Jurkat, Clone E6-1 (cell line): ENCODE measurements around the gene TTYH2. TPM values are rescaled to one million over a fixed set of nuclear protein-coding genes. Genes with fewer than 3 reads are reported as not detected.
"Not testable (repeated sequence)": the region's sequence is repeated elsewhere in the genome, so short reads cannot be mapped to it uniquely, and the experiment has no call there.

Source experiments
- DNase-seq: peaks from one replicate; pipeline ENCODE4 v3.0.0-alpha.2; 2011; ENCODE audit warnings: low read depth, low spot score
- H3K4me3 ChIP-seq: 2 replicates; pipeline ENCODE4 v1.5.1; 2011; ENCODE audit warnings: mild to moderate bottlenecking, low read length, control low read depth, moderate library complexity
- polyA plus RNA-seq: library from polyadenylated mRNA; unstranded; fragments of >200 nt; gene quantifications from one replicate; pipeline ENCODE4 v1.2.1, GENCODE V29; 2012; ENCODE audit warnings: missing spikeins; ENCODE audit not compliant: insufficient read length, insufficient read depth

TTYH2 gene, protein sequence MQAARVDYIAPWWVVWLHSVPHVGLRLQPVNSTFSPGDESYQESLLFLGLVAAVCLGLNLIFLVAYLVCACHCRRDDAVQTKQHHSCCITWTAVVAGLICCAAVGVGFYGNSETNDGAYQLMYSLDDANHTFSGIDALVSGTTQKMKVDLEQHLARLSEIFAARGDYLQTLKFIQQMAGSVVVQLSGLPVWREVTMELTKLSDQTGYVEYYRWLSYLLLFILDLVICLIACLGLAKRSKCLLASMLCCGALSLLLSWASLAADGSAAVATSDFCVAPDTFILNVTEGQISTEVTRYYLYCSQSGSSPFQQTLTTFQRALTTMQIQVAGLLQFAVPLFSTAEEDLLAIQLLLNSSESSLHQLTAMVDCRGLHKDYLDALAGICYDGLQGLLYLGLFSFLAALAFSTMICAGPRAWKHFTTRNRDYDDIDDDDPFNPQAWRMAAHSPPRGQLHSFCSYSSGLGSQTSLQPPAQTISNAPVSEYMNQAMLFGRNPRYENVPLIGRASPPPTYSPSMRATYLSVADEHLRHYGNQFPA
- polyA plus RNA-seq, result 6.2 TPM

DNA sequence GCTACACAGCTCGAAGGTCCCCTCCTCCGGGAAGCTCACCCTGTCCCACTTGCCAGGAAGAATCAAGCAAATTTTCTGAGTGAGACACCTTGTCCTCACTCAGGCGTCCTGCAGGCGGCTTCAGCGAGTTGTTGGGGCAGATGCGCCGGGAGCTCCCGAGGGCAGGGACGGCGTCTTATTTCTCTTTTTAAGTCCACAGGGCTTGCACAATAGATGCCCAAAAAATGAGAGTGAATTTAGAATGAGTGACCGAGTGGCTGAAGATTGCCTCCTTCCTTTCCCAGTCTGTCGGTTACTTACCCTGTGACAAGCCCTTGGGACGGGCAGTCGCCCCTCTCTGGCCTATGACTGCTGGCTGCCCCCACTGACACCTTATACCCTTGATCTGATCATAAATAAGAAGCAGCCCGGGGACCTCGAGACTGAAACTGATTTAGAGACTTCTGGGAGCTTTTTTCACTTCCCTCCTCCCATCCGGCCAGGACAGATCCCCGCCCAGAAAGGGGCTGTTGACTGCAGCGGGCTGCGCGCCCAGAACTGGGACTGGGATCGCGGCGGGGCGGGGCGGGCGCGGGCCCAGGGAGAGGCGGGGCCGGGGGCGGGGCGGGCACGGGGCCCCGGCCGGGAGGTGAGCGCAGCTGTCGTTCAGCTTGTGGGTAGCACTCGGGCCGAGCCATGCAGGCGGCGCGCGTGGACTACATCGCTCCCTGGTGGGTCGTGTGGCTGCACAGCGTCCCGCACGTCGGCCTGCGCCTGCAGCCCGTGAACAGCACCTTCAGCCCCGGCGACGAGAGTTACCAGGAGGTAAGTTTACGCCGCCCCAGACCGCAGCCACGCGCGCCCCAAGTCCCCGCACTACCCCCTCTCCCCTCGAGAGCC is at the start of gene TTYH2:
Gene TTYH2 (plus strand): TSS at position 659 of the 879 bp plus-strand sequence. CDS start 17 bp downstream, at position 676.
- DNase-seq, result peak; percentile 57
- H3K4me3 ChIP-seq, result peak within 1 kb of the TSS; percentile 52

DNA sequence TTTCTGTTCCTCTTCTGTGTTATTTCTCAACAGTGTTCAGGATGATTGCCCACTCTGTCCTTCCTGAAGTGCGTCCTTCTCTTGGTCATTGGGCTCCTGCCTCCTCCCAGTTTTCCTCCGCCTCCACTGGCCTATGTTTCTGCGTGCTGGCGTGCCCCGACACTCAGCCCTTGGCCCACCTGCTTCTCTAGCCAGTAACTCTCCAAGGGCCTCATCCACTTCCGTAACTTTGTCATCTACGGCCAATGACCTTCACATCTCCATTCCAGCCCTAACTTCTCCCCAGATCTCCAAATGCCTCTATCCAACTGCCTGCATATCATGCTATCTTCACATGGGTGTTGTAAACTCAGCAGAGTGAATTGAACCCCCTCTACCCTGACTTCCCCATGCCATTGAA is 49.5 kb upstream of the TTYH2 start:
- H3K4me3 ChIP-seq, result no peak overlapping the region
- no peak for DNase-seq

DNA sequence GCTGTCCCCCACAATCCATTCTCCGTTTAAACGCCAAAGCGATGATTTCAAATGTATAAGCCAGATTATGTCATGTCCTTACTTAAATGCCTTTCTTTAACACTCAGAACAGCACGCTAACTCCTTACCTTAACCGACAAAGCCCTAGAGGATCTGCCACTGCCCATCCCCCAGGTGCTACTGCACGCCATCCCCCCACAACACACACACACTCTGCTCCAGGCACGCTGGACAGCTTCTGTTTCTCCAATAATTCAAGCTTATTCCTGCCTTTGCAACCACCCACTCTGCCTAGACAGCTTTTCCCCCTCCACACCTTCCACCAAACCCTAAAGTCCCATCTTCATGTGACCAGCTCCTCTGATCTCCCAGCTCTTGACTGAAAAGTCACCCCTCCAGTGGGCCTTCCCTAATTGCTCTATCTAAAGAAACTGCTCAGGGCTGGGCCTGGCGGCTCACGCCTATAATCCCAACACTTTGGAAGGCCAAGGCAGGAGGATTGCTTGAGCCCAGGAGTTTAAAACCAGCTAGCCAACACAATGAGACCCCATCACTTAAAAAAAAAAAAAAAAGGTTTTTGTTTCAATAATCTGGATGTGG is 48.8 kb upstream of the TTYH2 start:
- no peak for DNase-seq
- H3K4me3 ChIP-seq, result no peak overlapping the region

DNA sequence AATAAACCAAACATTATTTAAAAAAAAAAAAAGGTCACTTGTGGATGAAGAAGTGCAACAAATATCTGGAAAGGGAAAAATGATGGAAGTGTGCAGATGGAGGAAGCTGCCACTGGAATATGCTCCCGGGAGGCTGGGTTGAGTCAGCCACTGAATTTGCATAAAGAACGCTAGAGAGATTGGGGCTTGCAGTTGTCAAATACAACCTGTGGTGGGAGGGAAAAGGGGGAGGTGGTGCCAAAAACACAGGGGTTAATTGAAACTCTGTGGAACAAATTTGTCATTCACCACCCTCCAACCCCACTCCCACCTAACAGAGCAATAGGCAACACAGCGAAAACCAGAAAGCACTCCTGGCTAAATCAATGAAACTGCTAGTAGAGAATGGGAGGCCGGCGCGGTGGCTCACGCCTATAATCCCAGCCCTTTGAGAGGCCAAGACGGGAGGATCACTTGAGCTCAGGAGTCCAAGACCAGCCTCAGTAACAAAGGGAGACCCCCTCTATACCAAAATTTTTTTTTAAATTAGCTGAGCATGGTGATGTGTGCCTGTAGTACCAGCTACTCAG is 47.5 kb upstream of the TTYH2 start:
- H3K4me3 ChIP-seq, result no peak overlapping the region
- no peak for DNase-seq

DNA sequence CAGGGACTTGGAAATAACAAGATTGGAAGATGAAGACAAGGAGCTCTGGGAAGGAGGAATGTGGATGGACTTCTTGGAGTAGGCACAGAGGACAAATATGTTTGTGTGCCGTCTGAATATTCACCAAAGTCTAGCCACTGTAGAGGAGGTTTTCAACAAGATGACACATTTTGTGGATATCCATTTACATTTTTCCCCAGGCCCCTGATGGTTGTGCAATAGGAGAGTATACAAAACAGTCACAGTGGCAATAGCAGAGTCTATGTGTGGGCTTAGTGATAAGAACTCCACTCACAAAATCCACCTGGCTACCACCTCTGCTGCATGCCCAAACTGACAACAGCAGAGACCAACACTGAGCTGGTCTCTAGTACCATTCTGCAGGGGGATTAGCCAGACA is 42.4 kb upstream of the TTYH2 start:
- no peak overlapping the region for H3K4me3 ChIP-seq
- no peak for DNase-seq

DNA sequence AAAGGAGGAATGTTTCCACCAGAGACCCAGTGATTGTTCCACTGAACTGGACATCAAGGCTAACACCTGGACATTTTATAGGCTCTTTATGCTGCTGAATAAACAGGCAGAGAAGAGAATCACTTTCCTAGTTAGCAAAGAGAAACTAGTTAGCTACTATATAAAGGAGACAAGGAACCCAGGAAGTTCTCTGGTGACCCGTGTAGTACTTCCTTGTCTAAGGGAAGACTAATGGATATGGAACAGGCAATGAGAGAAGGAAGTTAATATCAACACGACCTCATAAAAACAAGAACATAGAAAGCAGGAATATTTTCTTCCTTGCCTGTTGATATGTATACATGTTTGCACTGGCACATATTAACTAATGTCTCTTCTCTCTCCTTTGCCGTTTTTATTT is 40.7 kb upstream of the TTYH2 start:
- no peak for DNase-seq

DNA sequence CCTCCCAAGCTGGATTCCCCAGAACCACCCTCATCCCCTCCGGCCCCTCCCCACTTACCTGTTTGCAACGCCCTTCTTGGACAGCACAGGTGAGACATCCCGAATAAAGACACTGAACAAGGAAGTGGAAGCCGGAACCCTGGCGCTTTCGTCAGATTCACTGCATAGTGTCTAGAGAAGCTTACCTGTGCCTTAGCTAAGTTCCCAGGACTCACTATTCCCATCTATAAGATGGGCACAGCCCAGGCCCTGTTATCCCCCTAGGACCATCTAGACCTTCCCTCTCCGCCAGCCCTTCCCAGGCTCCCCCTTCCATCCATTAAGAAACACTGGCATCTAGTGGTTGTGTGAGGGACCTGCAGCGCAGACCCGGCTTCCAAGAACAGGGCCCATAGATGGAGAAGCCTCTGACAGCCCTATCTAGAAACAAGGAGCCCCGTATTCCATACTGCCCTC is 36.8 kb upstream of the TTYH2 start:
- DNase-seq, result peak; percentile 41
- no peak overlapping the region for H3K4me3 ChIP-seq

More for the DNA sequence above, 40.7 kb upstream of the TTYH2 start:
- no peak overlapping the region for H3K4me3 ChIP-seq

DNA sequence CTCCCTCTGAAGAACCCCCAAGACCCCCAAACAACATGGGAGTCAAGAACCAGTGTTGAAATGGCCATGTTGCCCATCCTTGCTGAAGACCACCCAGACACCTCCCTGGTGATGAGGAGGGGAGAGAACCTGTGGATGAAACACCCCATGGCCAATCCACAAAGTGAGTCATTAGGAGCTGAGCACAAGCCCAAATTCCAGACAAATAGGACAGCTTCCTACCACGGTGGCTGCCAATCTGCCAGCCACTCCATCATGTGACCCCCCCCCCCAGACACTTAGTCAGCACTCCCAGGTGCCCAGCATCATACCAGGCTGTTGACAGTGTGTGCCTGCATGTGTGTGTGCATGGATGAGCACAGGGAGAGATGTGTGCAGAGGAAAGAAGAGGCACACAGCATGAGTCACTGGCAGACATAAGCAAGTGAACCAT is 36.3 kb upstream of the TTYH2 start:
- DNase-seq, result no peak
- H3K4me3 ChIP-seq, result no peak overlapping the region

DNA sequence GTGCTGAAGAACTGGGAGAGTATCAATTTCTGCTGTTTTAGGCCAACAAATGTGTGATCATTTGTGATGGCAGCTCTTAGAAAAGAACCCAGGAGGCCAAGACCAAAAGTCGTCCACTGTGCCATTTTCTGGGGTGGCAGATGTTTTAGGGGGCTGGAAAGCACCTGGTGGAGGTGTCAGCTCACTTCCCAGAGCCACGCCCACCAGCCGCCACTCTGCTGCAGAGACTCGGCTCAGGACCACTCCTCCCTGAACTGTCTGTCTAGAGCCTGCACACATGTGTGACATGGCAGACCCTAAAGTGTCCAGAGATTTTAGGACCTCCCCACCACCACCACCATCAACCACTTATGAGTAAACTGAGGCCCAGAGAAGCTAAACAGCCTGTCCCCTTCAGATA is 33.8 kb upstream of the TTYH2 start:
- H3K4me3 ChIP-seq, result no peak overlapping the region
- DNase-seq, result no peak

DNA sequence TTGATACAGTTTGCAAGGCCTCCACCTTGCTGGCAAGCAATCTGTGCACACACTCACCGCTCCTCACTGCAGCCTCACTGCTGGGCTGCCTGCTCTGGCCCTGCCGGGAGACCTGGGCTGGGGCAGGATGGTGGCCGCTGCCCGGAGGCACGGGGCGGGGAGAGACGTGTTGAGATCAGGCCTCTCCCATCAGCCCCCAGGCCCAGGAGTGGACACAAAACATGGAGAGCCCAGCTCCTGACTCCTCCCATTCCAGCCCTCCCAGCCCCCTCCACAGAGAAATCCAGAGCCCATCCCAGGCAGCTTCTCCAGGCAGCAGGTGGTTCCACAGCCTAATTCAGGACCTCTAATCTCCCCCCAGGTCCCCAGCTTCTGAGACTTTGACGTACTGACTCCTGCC is 33.0 kb upstream of the TTYH2 start:
- H3K4me3 ChIP-seq, result no peak overlapping the region
- no peak for DNase-seq

DNA sequence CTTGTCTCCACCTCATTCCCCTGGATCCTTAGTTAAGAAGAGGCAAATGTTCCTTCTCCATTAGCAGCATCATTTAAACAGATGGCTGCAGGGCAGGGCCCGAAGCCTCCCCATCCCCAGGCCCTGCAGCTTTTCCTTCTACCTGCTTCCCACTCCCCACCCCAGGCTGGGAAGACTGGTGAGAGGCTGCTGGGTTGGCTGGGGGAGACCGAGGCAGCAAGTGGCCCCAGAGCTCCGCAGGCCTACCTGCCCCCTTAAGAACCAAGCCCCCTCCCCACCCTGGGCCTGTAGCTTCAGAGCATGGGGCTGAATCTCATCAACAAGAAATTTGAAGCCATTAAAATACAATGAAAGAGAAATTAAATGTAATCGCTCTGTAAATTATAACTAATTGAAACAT is 32.0 kb upstream of the TTYH2 start:
- H3K4me3 ChIP-seq, result no peak overlapping the region
- DNase-seq, result no peak

DNA sequence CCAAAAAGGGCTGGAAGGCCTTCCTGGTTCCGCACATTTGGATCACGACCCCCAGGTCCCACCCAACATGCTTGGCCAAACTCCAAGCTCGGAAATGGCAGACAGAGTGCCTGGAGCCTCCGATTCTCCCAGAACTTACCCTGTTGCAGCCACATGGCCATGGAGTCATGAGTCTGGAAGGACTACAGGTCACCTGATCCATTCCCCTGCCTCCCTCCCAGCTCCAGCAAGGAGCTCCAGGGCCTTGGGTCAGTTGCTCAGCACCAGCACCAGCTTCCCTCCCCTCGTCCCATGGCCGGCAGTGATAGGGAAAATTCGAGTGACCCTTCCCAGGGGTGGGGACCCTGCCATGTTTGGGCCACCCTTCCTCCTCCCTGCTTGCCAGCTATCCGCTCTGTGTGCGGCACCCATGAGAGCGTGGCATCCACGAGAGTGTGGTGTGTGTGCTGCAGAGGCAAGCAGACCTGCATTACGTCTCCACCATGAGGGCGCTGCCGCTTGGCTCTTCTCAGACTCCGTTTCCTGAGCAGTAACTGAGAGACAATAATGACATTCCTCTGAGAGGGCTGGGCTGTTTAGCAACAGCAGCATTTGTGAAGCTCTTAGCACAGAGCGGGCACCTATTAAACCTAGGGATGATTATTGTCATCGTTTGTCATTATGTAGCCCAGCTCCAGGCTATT is 31.2 kb upstream of the TTYH2 start:
- DNase-seq, result no peak
- H3K4me3 ChIP-seq, result no peak overlapping the region

DNA sequence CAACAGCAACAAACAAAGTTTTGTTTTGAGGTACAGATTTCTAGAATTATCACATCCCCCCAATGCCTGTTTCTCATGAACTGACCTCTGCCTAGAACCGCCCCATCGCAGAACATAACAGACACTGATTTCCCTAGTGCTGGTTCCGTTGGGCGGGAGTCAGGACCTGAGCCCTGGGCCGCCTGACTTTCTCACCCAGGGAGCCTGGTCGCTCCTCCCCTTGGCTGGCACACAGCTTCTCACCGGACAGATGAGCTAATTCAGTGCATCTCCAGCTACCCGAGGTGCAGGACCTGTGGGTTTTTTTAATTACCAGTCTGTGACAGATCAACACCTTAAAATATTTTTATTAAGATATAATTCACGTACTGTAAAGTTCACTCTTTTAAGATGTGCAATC is 30.0 kb upstream of the TTYH2 start:
- no peak for DNase-seq
- no peak overlapping the region for H3K4me3 ChIP-seq

DNA sequence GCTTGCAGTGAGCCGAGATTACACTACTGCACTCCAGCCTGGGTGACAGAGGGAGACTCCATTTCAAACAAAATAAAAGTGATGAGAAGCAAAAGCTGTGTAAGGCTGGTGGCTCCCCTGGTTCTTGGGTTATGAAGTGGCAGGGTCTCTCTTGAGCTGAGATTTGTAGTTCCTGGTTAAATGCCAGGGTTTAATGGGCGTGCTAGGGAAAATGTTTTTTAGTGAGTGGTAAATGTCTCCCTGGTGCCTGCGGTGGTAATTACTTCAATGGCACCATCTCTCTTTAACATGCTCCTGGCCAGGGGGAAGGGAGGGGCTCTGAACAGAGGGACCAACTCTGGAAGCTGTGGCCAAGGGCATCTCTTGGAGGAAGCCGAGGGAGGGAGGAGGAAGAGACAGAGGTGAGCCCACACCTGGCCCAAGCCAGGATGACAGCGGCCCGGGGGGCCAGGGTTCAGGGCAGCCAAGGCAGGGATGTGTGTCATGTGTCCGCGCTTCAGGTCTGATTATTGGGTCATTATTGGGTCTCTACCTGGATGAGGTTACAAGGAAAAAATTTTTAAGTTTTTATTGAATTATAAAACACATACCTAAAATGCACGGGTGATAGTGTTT is 27.7 kb upstream of the TTYH2 start:
- no peak for DNase-seq
- H3K4me3 ChIP-seq, result no peak overlapping the region

DNA sequence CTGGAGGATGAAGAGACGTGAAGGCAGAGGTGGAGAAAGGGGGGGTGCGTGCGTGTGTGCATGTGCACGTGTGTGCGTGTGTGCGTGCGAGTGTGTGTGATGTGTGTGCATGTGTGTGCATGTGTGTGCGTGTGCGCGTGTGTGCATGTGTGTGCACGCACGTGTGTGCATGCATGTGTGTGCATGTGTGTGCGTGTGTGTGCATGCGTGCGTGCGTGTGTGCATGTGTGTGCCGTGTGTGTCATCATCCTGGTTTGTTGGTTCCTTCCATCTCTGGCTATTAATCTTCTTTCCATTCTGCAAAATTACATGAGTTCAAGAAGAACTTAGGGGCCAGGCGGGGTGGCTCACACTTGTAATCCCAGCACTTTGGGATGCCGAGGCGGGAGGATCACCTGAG is 26.9 kb upstream of the TTYH2 start:
- no peak for DNase-seq
- H3K4me3 ChIP-seq, result no peak overlapping the region

DNA sequence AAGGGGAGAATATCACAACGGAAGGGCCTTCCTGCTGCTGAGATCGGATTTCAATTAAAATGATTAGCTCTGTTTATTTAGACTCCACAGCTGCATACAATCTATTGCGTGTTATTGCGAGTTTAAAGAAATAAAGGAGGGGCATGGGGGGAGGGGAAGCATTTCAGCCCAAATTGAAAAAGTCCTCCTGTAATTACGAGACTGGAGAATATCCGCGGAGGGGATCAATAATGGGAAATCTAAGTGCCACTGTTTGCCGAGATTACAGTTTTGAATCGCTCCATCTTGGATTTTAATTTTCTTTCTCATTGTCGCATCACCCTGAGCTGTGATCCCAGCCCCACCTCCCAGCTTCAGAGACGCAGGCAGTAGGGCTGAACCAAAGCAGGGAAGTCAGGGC is 25.6 kb upstream of the TTYH2 start:
- no peak for DNase-seq
- H3K4me3 ChIP-seq, result no peak overlapping the region

DNA sequence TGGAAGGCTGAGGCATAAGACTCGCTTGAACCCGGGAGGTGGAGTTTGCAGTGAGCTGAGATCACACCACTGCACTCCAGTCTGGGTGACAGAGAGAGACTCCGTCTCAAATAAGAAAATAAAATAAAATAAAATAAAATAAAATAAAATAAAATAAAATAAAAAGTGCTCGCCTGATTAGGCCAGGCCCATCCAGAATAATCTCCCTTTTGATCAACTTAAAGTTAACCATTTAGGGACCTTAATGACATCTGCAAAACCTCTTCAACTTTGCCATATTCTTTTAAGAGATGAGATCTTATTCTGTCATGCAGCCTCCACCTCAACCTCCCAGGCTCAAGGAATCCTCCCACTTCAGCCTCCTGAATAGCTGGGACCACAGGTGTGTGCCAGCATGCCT is 24.7 kb upstream of the TTYH2 start:
- DNase-seq, H3K4me3 ChIP-seq: not testable (repeated sequence)

DNA sequence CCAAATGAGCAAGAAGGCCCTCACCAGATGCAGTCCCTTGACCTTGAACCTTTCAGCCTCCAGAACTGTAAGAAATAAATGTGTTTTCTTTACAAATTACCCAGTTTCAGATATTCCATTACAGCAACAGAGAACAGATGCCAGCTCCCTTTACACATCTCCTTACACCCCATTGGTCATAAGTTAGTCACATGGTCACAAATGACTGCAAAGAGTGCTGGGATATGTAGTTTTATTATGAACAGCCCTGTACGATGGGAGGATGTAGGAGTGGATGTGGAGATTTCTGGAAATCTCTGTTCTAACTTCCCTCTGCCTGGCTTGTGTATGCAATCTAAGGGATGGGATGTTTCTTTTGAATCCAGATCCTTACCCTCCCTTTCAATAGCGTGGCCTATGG is 23.2 kb upstream of the TTYH2 start:
- peak; percentile 52 for DNase-seq
- H3K4me3 ChIP-seq, result no peak overlapping the region
